ENCODE measurements around the gene PRR30. TPM values are rescaled to one million over a fixed set of nuclear protein-coding genes. Genes with fewer than 3 reads are reported as not detected.
"Not testable (repeated sequence)": the region's sequence is repeated elsewhere in the genome, so short reads cannot be mapped to it uniquely, and the experiment has no call there.

Gene PRR30
- polyA plus RNA-seq, 1 of the 3 experiments (the other 2 are of a cell fraction): not detected

GRCh38 chr2:27115519-27115918 is 23.7 kb downstream of the PRR30 start:
- Histone ChIP-seq H3K9ac (no peak overlapping the region), H3K36me3 (replicated peaks in 1 of 2; ENCODE audit: control insufficient read depth in 1 of 2, insufficient read depth in 2 of 2, low read length in 1 of 2) (no peaks in the 10 kb centered on the region), H3F3A (replicated peaks; ENCODE audit: insufficient read depth) (peaks cover 3% of the 10 kb centered on the region), H3K9me2 (no peaks in the 10 kb centered on the region), H3K4me1 (ENCODE audit: control insufficient read depth in 1 of 2, insufficient read depth in 2 of 2, low read depth in 1 of 2, low read length in 1 of 2) (peaks cover 0 to 8% of the 10 kb centered on the region in 2 experiments; a peak in 1 of 4 replicates), H3K4me3 (ENCODE audit: low read depth in 2 of 2, low read length in 1 of 2) (no peak overlapping the region), H4K20me1 (ENCODE audit: insufficient read depth) (no peaks in the 10 kb centered on the region), H3K27ac (ENCODE audit: low read depth in 2 of 2, low read length in 1 of 2) (no peak overlapping the region), H2AFZ (ENCODE audit: low read depth) (no peak overlapping the region), H3K27me3 (ENCODE audit: insufficient read depth) (no peaks in the 10 kb centered on the region), H3K4me2 (no peak overlapping the region), H3K79me2 (ENCODE audit: insufficient read depth) (no peaks in the 10 kb centered on the region), H3K9me3 (no peaks in the 10 kb centered on the region)
- no peak for TF ChIP-seq EZH2phosphoT487 (IDR thresholded peaks at IDR 0.05; ENCODE audit: borderline replicate concordance, low read depth)
- no peak for TF ChIP-seq CHD2 (IDR thresholded peaks at IDR 0.05; ENCODE audit: low read length, partially characterized antibody)
- TF ChIP-seq TCF12 (IDR thresholded peaks at IDR 0.05): no peak
- no peak for TF ChIP-seq SIN3A (IDR thresholded peaks at IDR 0.05; ENCODE audit: borderline replicate concordance, low read depth, low read length)
- no peak for TF ChIP-seq FOXJ3 (CRISPR knock-in tag; IDR thresholded peaks at IDR 0.05)
- no peak for TF ChIP-seq TAF1 (IDR thresholded peaks at IDR 0.05; ENCODE audit: borderline replicate concordance, low read depth, low read length)
- TF ChIP-seq IRF3 (IDR thresholded peaks at IDR 0.05; ENCODE audit: low read depth, low read length): no peak
- TF ChIP-seq MAX (IDR thresholded peaks at IDR 0.05; ENCODE audit: low read depth): no peak
- no peak for TF ChIP-seq NFIC (IDR thresholded peaks at IDR 0.05; ENCODE audit: borderline replicate concordance)
- TF ChIP-seq GABPA (IDR thresholded peaks at IDR 0.05; ENCODE audit: low read depth): no peak
- no peak for TF ChIP-seq USF1 (IDR thresholded peaks at IDR 0.05; ENCODE audit: borderline replicate concordance, low read depth)
- TF ChIP-seq EP300 (IDR thresholded peaks at IDR 0.05; ENCODE audit: borderline replicate concordance in 1 of 2, low read depth in 1 of 2, low read length in 1 of 2): no peak
- no peak for TF ChIP-seq TEAD4 (IDR thresholded peaks at IDR 0.05; ENCODE audit: borderline replicate concordance, insufficient read depth)
- TF ChIP-seq CTCF (IDR thresholded peaks at IDR 0.05): no peak
- no peak for TF ChIP-seq FOXM1 (IDR thresholded peaks at IDR 0.05; ENCODE audit: low read depth)
- TF ChIP-seq NRF1 (IDR thresholded peaks at IDR 0.05; ENCODE audit: low read depth, low read length): no peak
- no peak for TF ChIP-seq ELF1 (IDR thresholded peaks at IDR 0.05)
- no peak for TF ChIP-seq RXRA (IDR thresholded peaks at IDR 0.05; ENCODE audit: borderline replicate concordance, low read depth)
- no peak for TF ChIP-seq FOSL2 (IDR thresholded peaks at IDR 0.05; ENCODE audit: borderline replicate concordance, low read depth)
- no peak for TF ChIP-seq MEF2A (IDR thresholded peaks at IDR 0.05; ENCODE audit: borderline replicate concordance, low read depth)
- POLR2A ChIA-PET: no interaction called here
- DNase-seq: no peak
- CTCF ChIA-PET: interaction anchor here (3.6 to 10.7 kb wide), 2 partner anchors 17 to 18 kb away, joined by 13 to 78 read pairs; no protein-coding TSS in a partner anchor
- 55% methylated on average over 2 of the region's 2 CpGs for WGBS (ENCODE audit: low lambda C conversion rate)

- not testable (repeated sequence) for DNase-seq; H3K9me3 ChIP-seq; H3K27ac ChIP-seq (ENCODE audit: low read depth in 2 of 2, low read length in 1 of 2); H3K4me2 ChIP-seq; H3F3A ChIP-seq (replicated peaks; ENCODE audit: insufficient read depth); H3K9me2 ChIP-seq; H3K27me3 ChIP-seq (ENCODE audit: insufficient read depth); H2AFZ ChIP-seq (ENCODE audit: low read depth); H3K4me3 ChIP-seq (ENCODE audit: low read depth in 2 of 2, low read length in 1 of 2); H3K9ac ChIP-seq; H3K4me1 ChIP-seq (ENCODE audit: control insufficient read depth in 1 of 2, insufficient read depth in 2 of 2, low read depth in 1 of 2, low read length in 1 of 2); H4K20me1 ChIP-seq (ENCODE audit: insufficient read depth); H3K36me3 ChIP-seq (replicated peaks in 1 of 2; ENCODE audit: control insufficient read depth in 1 of 2, insufficient read depth in 2 of 2, low read length in 1 of 2); H3K79me2 ChIP-seq (ENCODE audit: insufficient read depth)
- ChIA-PET CTCF (interaction anchor here (1.2 to 10.7 kb wide), 4 partner anchors 14 to 192 kb away, joined by 3 to 78 read pairs (median 9); no protein-coding TSS in a partner anchor), POLR2A (interaction anchor here (1.3 to 1.5 kb wide), 2 partner anchors 10 to 12 kb away, joined by 4 to 5 read pairs; partner anchors contain the start of gene ABHD1)
- WGBS (ENCODE audit: low lambda C conversion rate): 92% methylated on average over 33 of the region's 49 CpGs
Observed at GRCh38 chr2:27111392-27112078, 27.7 kb downstream of the PRR30 start.

Measured in SK-N-SH (cell line).